Thyroid gland (tissue), 4 donors: ENCODE results near the gene CWF19L2.

ENCODE experiments used
- POLR2A ChIP-seq, 2 donors: fragments of 450-650 bp; IDR thresholded peaks; one replicate each; pipeline ENCODE4 v1.6.1; 2017; ENCODE audit warnings: antibody characterized with exemption in 2 of 2, mild to moderate bottlenecking in 2 of 2, moderate library complexity in 1 of 2
- TF ChIP-seq, protein P1 (sequence below), 6 experiments: fragments of 200-600 bp in 3 of 6; fragments of 450-650 bp in 3 of 6; sonication (generic) in 3 of 6; IDR thresholded peaks; one replicate each; pipeline ENCODE4 v1.5.1; 2016 to 2019; ENCODE audit warnings: antibody characterized with exemption in 6 of 6, mild to moderate bottlenecking in 2 of 6, inconsistent platforms in 1 of 6, moderate library complexity in 1 of 6

GRCh38 chr11:107430525-107430924, 27.1 kb downstream of the CWF19L2 start:
- TF ChIP-seq, protein P1, sequence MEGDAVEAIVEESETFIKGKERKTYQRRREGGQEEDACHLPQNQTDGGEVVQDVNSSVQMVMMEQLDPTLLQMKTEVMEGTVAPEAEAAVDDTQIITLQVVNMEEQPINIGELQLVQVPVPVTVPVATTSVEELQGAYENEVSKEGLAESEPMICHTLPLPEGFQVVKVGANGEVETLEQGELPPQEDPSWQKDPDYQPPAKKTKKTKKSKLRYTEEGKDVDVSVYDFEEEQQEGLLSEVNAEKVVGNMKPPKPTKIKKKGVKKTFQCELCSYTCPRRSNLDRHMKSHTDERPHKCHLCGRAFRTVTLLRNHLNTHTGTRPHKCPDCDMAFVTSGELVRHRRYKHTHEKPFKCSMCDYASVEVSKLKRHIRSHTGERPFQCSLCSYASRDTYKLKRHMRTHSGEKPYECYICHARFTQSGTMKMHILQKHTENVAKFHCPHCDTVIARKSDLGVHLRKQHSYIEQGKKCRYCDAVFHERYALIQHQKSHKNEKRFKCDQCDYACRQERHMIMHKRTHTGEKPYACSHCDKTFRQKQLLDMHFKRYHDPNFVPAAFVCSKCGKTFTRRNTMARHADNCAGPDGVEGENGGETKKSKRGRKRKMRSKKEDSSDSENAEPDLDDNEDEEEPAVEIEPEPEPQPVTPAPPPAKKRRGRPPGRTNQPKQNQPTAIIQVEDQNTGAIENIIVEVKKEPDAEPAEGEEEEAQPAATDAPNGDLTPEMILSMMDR (IDR thresholded peaks at IDR 0.05) = no peak
- TF ChIP-seq POLR2A (IDR thresholded peaks at IDR 0.05) = no peak
